Activated gamma-delta T cell treated with Interleukin-2 at 50 U/mL for 16 hours (primary cell): ENCODE data around the gene TNIK.
"Not testable (repeated sequence)": the region's sequence is repeated elsewhere in the genome, so short reads cannot be mapped to it uniquely, and the experiment has no call there.

Experiments used
- DNase-seq: peaks from one replicate; pipeline ENCODE4 v3.0.0-alpha.2; 2020

The TNIK gene

DNA sequence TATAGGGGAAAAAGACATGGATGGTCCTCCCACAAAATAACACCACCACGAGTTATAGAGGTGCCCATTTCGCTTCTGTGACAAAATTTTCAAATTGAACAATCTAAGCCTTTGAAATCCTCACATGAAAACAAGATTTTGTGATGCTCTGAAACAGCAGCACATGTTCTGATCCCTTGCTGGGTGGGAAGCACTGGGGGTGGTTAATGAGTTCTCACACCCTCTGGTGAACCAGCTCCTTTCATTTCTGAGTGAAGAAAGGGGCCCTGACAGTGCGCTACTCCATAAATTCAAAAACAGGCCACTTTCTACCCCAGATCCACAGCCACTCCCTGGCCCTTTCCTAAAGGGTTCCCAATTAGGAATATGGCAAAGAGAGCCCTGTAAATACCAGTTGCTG, 129.3 kb downstream of the TNIK start:
- DNase-seq, result no peak

DNA sequence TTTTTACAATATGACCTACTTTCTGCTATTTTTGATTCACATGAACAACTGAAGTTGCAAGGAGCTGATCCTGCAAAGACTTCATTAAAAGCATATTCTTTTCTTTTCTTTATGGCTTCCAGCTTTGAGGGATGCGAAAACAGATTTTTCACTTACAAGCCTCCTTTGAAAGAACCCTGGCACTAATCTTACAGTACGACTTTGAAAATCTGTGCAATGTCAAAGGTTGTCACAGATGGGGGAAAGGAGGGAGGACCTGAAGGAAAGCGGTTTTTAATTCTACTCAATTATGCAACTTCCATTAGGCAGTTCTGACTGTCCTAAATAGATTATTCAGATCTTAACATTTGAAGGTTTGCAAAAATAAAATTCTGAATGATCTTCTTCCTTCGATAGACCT, 130.5 kb downstream of the TNIK start:
- no peak for DNase-seq

GRCh38 chr3:171328419-171329082, 131.7 kb downstream of the TNIK start:
- DNase-seq, result peak; percentile 44

DNA sequence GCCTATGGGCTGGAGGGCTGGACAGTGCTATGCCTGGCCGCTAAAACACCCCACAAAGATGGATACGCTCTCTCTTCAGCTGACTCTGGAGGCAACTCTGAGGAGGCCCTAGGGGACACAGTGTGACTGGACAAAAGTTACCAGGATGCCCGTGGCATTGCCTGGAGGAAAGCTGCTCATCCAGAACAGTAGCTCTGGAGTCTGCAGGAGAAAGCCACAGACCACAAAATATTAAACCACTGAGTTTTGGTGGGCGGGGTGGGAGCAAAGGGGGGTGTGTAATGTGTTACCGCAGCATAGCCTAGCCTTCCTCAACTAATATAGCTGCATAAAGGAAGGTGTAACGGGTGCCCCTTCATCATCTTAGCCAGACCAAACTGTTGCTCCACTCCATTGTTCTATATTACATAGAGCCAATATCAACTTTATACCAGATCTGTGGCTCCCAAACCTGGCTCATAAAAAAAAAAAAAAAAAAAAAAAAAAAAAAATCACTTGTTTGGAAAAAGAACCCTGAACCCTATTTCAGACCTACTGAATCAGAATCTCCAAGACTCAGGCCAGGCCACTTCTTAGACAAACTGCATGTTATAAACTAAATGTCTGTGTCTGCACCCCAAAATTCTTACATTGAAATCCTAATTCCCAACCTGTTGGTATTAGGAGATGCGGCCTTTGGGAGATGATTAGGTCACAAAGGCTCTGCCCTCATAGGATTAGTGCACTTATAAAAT, 132.6 kb downstream of the TNIK start:
- DNase-seq, result no peak

DNA sequence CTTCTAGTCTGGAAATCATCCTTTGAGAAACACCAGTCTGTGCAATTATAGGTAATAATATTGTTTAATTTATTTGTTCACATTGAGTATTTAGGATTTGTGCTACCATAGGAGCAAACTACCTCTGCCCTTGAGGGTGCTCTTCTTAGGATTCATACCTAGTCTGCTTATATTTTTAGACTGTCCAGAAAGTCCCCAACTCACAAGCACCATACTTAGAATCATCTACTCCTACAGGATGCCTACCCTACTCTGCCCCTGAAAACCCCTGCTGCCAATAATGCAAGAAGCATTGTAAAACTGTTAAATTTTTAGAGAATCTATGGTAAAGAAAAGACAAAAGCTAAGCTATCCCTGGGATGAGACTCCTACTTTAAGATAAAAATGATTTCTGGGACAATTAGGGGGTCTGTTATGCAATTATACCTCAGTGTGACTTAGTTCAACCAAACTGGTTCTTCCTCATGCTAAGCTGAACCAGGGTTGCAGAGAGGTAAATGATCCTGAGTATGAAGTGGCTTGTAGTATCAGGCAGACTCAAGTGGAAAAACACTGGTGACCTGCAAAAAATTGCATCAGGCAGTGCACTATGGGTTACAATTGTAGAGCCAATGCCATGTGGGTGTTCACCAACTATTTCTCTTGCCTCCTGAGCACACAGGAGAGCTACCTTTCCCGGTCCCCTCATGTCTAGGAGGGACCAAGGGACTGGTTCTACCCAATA, 133.3 kb downstream of the TNIK start:
- no peak for DNase-seq

- no peak for DNase-seq
Observed at GRCh38 chr3:171323938-171324536, 136.2 kb downstream of the TNIK start.

DNA sequence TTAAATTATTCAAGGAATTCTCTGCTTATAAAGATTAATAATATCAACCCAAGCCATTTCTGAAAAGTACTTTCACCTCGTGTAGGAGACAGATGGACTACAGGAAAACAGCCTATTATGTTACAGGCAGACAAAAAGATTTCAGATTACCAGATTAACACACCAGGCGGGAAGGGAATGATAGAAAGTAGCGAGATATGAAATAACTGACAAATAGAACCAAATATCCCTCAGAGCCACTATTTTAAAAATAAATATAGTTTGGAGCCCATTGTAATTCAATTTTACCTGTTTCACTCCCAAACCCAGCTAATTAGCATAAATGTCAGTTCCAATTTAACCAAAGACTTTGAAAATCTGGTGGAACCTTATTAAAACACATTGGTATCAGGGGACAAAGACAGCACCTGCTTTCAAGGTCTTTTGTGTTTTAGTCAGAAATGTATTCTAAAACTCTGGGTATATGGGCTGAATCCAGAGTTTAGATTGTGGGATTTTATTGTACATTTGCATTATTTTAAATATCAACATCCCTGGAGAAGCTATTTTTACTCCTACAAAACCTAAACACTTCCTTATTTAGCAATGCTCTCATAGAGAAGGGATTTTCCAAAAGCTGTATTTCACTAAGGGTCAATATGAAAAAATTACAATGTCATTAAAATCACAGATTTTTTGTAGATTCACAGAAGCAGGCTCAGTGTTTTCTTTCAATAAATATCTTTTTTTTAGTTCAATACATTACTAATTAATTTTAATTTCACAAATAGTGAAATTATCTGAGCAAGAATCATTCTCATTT, 138.4 kb downstream of the TNIK start:
- DNase-seq, result no peak

GRCh38 chr3:171320750-171321558, 139.3 kb downstream of the TNIK start:
- DNase-seq, result no peak

GRCh38 chr3:171317171-171317570, 143.0 kb downstream of the TNIK start:
- no peak for DNase-seq

DNA sequence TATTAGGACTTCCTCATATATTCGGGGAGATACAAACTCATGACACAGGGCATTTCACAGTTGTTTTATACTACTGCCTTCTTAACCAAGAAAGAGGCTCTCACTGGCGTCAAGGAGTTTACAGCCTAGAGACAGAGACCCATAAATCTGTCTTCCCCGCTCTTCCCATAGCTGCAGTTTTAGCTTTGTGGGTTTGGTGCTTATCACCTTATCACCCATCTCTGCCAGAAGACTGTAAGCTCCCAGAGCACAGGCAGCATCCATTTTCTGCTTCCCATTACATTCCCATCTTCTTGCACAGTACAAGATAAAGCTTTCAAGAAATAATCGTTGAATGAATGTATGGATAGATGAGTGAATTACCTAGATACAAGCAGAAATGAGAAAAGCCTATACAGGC, 144.3 kb downstream of the TNIK start:
- no peak for DNase-seq

DNA sequence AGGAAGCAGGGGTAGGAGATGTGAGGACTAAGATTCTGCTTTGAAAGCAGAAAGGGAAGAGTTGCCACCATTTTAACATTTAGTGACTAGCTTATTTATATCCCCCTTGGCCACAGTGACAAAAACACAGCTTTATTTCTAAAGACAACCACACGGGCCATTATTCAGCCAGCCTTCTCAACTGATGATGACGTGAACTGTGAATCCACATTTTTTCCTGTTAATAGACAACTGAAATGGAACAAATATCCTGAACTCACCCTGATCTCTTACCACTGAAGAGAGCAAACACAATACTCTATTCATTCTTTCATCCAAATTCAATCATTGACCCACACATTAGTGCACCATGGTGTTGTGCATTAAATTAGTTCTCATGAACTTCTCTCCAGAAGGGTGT, 145.1 kb downstream of the TNIK start:
- DNase-seq, result no peak

GRCh38 chr3:171314341-171314740, 145.9 kb downstream of the TNIK start:
- no peak for DNase-seq

GRCh38 chr3:171313702-171314101, 146.5 kb downstream of the TNIK start:
- no peak for DNase-seq

- no peak for DNase-seq
Observed at GRCh38 chr3:171312741-171313140, 147.5 kb downstream of the TNIK start.

- no peak for DNase-seq
Observed at GRCh38 chr3:171311784-171312183, 148.4 kb downstream of the TNIK start.

DNA sequence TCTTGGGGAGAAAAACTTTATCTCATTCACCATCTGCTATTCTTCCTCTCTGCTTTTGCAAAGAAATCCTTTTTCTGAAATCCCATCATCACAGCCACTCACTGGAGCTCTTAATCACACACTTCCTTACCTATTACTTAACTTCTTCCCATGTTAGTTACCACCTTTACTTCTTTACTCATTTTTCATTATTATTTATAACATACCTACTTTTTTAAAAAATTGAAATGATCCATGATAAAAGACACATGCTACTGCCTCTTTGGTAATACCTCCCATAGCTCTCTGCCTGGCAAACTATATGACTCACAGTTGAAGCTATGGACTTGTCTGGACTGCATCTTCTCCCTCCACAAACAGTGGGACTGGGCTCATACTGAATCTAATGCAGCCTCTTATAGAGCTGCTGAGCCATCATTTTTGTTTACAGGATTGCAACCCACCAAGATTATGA, 150.3 kb downstream of the TNIK start:
- DNase-seq, result no peak

DNA sequence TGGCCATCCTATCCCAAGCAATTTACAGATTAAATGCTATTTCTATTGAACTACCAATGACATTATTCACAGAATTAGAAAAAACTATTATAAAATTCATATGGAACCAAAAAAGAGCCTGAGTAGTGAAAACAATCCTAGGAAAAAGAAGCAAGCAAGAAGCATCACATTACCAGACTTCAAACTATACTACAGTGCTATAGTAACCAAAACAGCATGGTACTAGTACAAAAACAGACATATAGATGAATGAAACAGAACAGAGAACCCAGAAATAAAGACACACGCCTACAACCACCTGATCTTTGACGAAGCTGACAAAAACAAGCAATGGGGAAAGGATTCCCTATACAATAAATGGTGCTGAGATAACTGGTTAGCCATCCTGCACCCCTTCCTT, 152.2 kb downstream of the TNIK start:
- no peak for DNase-seq

DNA sequence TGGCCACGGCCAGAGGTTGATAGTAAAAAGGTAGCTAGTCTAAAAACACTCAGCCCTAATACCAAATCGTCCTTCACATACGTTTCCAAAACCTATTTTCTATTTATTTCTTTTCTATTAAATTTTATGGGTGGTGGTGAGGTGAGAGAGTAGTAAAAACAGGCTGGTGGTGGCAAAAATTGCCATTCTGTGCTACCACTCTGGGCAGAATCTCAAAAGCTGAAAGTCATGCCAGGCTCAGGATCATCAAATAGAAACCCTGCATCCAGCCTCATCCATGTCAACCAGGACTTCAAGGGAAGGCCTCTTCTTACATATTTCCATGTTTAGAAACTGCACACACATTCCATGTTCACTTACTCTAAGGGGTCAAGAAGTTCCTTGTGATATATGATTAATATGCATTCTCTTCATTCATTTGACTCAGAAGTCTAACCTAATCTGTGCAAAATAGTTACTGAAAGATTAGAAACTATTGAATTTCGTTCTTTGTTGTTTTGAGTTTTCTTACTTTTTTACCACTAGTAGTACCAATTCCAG, 153.1 kb downstream of the TNIK start:
- DNase-seq, result no peak

DNA sequence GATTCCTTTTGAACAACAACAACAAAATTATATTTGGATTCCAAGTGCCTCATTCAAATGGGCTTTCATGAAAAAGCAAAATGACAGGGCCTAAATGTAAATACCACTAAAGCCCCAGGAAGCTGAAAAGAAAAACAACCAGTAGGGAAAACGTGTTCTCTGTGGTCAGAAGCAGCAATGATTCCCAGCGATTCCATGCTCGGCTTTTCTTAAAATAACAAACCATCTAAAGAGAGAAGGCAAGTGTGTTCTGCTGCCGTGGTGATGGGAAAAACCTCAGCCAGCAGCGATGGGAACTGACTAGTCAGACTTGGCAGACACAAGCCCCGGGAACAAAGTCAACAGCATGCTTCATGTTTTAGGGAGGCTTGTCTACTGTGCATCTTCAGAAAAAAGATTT, 153.6 kb downstream of the TNIK start:
- no peak for DNase-seq

DNA sequence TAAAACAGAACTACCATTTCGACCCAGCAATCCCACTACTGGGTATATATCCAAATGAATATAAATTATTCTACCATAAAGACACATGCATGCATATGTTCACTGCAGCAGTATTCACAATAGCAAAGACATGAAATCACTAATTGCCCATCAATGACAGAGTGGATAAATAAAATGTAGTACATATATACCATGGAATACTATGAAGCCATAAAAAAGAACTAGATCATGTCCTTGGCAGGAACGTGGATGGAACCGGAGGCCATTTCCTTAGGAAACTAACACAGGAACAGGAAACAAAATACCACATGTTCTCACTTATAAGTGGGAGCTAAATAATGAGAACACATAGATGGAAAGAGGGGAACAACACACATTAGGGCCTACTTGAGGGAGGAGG, 154.4 kb downstream of the TNIK start:
- not testable (repeated sequence) for DNase-seq

- not testable (repeated sequence) for DNase-seq
Observed at GRCh38 chr3:171304498-171304897, 155.7 kb downstream of the TNIK start.
